ENCODE data around the gene LONRF2.

LONRF2 gene

GRCh38 chr2:100286318-100286717 lies 36.0 kb downstream of the LONRF2 start:
- Histone ChIP-seq H3K9me3 (ENCODE audit: insufficient read depth, low read length) (no peaks in the 10 kb centered on the region), H3K4me1 (ENCODE audit: low read length) (peaks cover 14% of the 10 kb centered on the region), H3K27ac (ENCODE audit: low read length) (no peak overlapping the region), H3K27me3 (ENCODE audit: low read depth, low read length) (peaks cover 6% of the 10 kb centered on the region; the same call in 1 of the 2 replicates), H3K4me3 (ENCODE audit: low read length) (no peak overlapping the region), H3K4me2 (ENCODE audit: low read length) (no peak overlapping the region), H4K20me1 (ENCODE audit: insufficient read depth, low read length) (no peaks in the 10 kb centered on the region), H3K79me2 (ENCODE audit: low read length) (no peaks in the 10 kb centered on the region), H2AFZ (ENCODE audit: low read depth, low read length) (no peak overlapping the region), H3K9ac (ENCODE audit: low read length) (no peak overlapping the region), H3K36me3 (replicated peaks; ENCODE audit: low read depth, low read length) (no peaks in the 10 kb centered on the region)
- TF ChIP-seq CTCF (IDR thresholded peaks at IDR 0.05; ENCODE audit: low read depth, low read length) (no peak), EZH2phosphoT487 (IDR thresholded peaks at IDR 0.05; ENCODE audit: low read depth) (no peak)

GRCh38 chr2:100285691-100286090 lies 36.6 kb downstream of the LONRF2 start:
- no peaks in the 10 kb centered on the region for H3K36me3 ChIP-seq (replicated peaks; ENCODE audit: low read depth, low read length)
- no peak overlapping the region for H3K4me3 ChIP-seq (ENCODE audit: low read length)
- no peak overlapping the region for H2AFZ ChIP-seq (ENCODE audit: low read depth, low read length)
- no peaks in the 10 kb centered on the region for H3K79me2 ChIP-seq (ENCODE audit: low read length)
- no peak overlapping the region for H3K27ac ChIP-seq (ENCODE audit: low read length)
- no peaks in the 10 kb centered on the region for H4K20me1 ChIP-seq (ENCODE audit: insufficient read depth, low read length)
- no peak overlapping the region for H3K9ac ChIP-seq (ENCODE audit: low read length)
- H3K4me2 ChIP-seq (ENCODE audit: low read length): no peak overlapping the region
- peaks cover 6% of the 10 kb centered on the region; the same call in 1 of the 2 replicates for H3K27me3 ChIP-seq (ENCODE audit: low read depth, low read length)
- no peak for TF ChIP-seq CTCF (IDR thresholded peaks at IDR 0.05; ENCODE audit: low read depth, low read length)
- no peak for TF ChIP-seq EZH2phosphoT487 (IDR thresholded peaks at IDR 0.05; ENCODE audit: low read depth)
- H3K4me1 ChIP-seq (ENCODE audit: low read length): peaks cover 20% of the 10 kb centered on the region
- no peaks in the 10 kb centered on the region for H3K9me3 ChIP-seq (ENCODE audit: insufficient read depth, low read length)

GRCh38 chr2:100285011-100285410 lies 37.3 kb downstream of the LONRF2 start:
- H3K4me3 ChIP-seq (ENCODE audit: low read length): no peak overlapping the region
- H3K27me3 ChIP-seq (ENCODE audit: low read depth, low read length): peaks cover 6% of the 10 kb centered on the region; the same call in 1 of the 2 replicates
- H3K9me3 ChIP-seq (ENCODE audit: insufficient read depth, low read length): no peaks in the 10 kb centered on the region
- no peaks in the 10 kb centered on the region for H3K36me3 ChIP-seq (replicated peaks; ENCODE audit: low read depth, low read length)
- no peak overlapping the region for H3K27ac ChIP-seq (ENCODE audit: low read length)
- no peak overlapping the region for H2AFZ ChIP-seq (ENCODE audit: low read depth, low read length)
- no peak for TF ChIP-seq EZH2phosphoT487 (IDR thresholded peaks at IDR 0.05; ENCODE audit: low read depth)
- TF ChIP-seq CTCF (IDR thresholded peaks at IDR 0.05; ENCODE audit: low read depth, low read length): no peak
- H3K4me1 ChIP-seq (ENCODE audit: low read length): peaks cover 21% of the 10 kb centered on the region
- H3K4me2 ChIP-seq (ENCODE audit: low read length): no peak overlapping the region
- no peaks in the 10 kb centered on the region for H3K79me2 ChIP-seq (ENCODE audit: low read length)
- no peaks in the 10 kb centered on the region for H4K20me1 ChIP-seq (ENCODE audit: insufficient read depth, low read length)
- no peak overlapping the region for H3K9ac ChIP-seq (ENCODE audit: low read length)

GRCh38 chr2:100283724-100284501 lies 38.4 kb downstream of the LONRF2 start:
- Histone ChIP-seq H2AFZ (ENCODE audit: low read depth, low read length) (no peak overlapping the region), H3K79me2 (ENCODE audit: low read length) (no peaks in the 10 kb centered on the region), H3K4me2 (ENCODE audit: low read length) (no peak overlapping the region), H3K9ac (ENCODE audit: low read length) (no peak overlapping the region), H4K20me1 (ENCODE audit: insufficient read depth, low read length) (no peaks in the 10 kb centered on the region), H3K4me1 (ENCODE audit: low read length) (peaks cover 18% of the 10 kb centered on the region; the same call in 1 of the 2 replicates), H3K4me3 (ENCODE audit: low read length) (no peak overlapping the region), H3K36me3 (replicated peaks; ENCODE audit: low read depth, low read length) (no peaks in the 10 kb centered on the region), H3K27me3 (ENCODE audit: low read depth, low read length) (peaks cover 6% of the 10 kb centered on the region; the same call in 1 of the 2 replicates), H3K9me3 (ENCODE audit: insufficient read depth, low read length) (no peaks in the 10 kb centered on the region), H3K27ac (ENCODE audit: low read length) (no peak overlapping the region)
- TF ChIP-seq EZH2phosphoT487 (IDR thresholded peaks at IDR 0.05; ENCODE audit: low read depth): no peak
- no peak for TF ChIP-seq CTCF (IDR thresholded peaks at IDR 0.05; ENCODE audit: low read depth, low read length)

Data from OCI-LY3 (cell line).